Astrocyte of the cerebellum (primary cell): Measurements from ENCODE around the gene MTCH2.
"Not testable (repeated sequence)": the region's sequence is repeated elsewhere in the genome, so short reads cannot be mapped to it uniquely, and the experiment has no call there.

Experiments used
- DNase-seq: peaks from one replicate; pipeline ENCODE4 v3.0.0-alpha.2; 2011; ENCODE audit warnings: low read depth
- H3K4me3 ChIP-seq: 2 replicates; pipeline ENCODE4 v1.5.1; 2011; ENCODE audit warnings: mild to moderate bottlenecking, low read depth, low read length, moderate library complexity
- CTCF ChIP-seq: IDR thresholded peaks from 2 replicates; pipeline ENCODE4 v1.5.1; 2012; ENCODE audit warnings: low read length, low read depth, moderate library complexity, mild to moderate bottlenecking; ENCODE audit errors: missing control alignments
- in situ Hi-C: cut with HindIII; loops from 2 replicates; pipeline ENCODE4 v1.10.0; 2017; ENCODE audit warnings: low sequenced_read_pairs

MTCH2 gene

DNA sequence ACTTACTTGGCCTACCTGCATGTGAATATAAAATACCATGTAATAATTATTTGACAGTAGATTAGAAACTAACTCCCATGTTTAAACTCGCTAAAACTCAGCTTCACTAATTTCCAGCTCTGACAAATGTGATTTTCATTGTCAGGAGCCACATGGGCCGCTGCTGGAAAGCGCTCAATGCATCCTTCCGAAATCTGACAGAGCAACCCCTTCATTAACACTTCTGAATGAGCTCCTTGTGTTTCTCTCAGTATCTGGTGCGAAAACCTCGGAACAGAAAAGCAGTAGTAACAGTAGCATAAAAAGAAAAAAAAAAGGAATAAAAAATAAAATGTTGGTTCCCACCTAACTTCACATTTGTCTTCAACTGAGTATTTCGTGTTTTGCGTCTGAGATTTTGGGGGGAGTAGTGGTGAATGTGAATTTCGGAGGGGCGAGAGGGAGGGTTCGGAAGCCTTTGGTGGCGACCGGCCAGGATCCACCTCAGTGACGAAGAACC, 710 bp downstream of the MTCH2 start:
- no peak for DNase-seq
- in situ Hi-C loops = no loop called here
- H3K4me3 ChIP-seq = peak overlapping the region; percentile 90
- TF ChIP-seq CTCF = no peak

DNA sequence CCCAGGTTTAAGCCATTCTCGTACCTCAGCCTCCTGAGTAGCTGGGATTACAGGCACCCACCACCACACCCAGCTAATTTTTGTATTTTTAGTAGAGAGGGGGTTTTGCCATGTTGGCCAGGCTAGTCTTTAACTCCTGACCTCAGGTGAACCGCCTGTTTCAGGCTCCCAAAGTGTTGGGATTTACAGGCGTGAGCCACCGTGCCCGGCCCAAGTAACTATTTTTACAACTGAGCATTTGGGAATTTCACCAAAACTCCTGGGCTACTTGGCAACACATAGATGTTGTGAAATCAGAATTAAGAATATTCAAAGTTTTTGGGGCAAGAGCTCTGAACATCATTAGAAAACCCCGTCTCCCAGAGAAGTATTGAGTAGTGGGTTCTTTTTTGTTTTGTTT, 1.9 kb downstream of the MTCH2 start:
- DNase-seq, in situ Hi-C loops, H3K4me3 ChIP-seq: not testable (repeated sequence)

DNA sequence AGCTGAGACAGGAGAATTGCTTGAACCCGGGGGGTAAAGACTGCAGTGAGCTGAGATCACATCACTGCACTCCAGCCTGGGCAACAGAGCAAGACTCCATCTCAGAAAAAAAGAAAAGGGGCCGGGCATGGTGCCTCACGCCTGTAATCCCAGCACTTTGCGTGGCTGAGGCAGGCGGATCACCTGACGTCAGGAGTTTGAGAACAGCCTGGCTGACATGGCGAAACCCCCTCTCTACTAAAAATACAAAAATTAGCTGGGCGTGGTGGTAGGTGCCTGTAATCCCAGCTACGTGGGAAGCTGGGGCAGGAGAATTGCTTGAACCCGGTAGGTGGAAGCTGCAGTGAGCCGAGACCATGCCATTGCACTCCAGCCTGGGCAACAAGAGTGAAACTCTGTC, 6.0 kb downstream of the MTCH2 start:
- H3K4me3 ChIP-seq, in situ Hi-C loops, DNase-seq: not testable (repeated sequence)

DNA sequence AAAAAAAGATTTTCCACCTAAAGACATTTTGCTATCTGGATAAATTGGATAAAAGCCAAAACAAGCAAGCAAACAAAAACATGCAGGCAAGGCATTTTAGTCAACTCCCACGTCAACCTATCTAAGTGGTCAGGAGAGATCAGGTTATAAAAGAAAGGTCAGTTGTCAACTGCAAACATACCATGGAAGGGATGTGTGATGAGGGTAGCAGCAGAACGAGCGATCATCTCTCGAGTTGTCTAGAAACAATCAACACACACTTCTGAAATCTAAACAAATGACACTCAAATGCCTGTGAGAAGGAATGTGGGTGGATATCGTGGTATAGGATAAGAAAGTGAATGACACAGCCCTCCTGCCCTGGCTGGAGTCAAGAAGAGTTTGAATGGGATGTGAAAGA, 10.9 kb downstream of the MTCH2 start:
- in situ Hi-C loops = no loop called here
- H3K4me3 ChIP-seq = no peak overlapping the region
- no peak for TF ChIP-seq CTCF
- no peak for DNase-seq

DNA sequence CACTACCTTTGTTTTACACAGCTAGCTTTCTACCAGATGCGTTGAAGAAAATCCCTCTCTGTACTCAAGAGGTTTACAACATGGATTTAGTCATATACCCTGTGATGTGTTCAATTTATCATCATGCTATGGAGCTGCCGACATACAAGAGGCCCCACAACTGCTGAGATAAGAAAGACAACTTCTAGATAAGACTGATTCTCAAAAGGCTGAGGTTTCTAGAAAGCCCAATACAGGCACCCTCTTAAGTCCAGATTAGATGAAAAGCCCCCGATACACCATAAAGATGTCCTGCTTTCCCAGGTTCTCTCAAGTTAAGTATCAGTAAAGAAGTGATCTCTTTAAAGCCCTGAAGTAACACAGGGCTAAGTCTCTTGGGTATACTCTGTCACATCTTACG, 14.3 kb downstream of the MTCH2 start:
- no peak overlapping the region for H3K4me3 ChIP-seq
- in situ Hi-C loops = no loop called here
- no peak for TF ChIP-seq CTCF
- no peak for DNase-seq

- no peak for TF ChIP-seq CTCF
- no peak for DNase-seq
- H3K4me3 ChIP-seq = no peak overlapping the region
- in situ Hi-C loops = no loop called here
These were observed 16.1 kb downstream of the MTCH2 start for GRCh38 chr11:47626234-47626633.

GRCh38 chr11:47620836-47621378, 21.5 kb downstream of the MTCH2 start:
- TF ChIP-seq CTCF = no peak
- DNase-seq = no peak
- H3K4me3 ChIP-seq = no peak overlapping the region
- in situ Hi-C loops = no loop called here

- DNase-seq = peak; percentile 64
These were observed 24.9 kb downstream of the MTCH2 start for GRCh38 chr11:47617417-47617809.

More at GRCh38 chr11:47617417-47617809, 24.9 kb downstream of the MTCH2 start:
- in situ Hi-C loops = no loop called here
- no peak overlapping the region for H3K4me3 ChIP-seq
- TF ChIP-seq CTCF = no peak
